Activated CD4-positive, alpha-beta memory T cell treated with anti-CD3 and anti-CD28 coated beads, Interleukin-2, amount 10 ng/mL, durations not matched to agents 7 days and 5 days (primary cell): ENCODE measurements around the gene ZNF584. TPM values are rescaled to one million over a fixed set of nuclear protein-coding genes. Genes with fewer than 3 reads are reported as not detected.

Source experiments
- CTCF ChIA-PET: fragments of 350-600 bp; sonication (Branson Sonifier 250); formaldehyde crosslinking; loops from one replicate; lab custom pipeline; 2021; ENCODE audit warnings: antibody characterized with exemption, inconsistent platforms; lab: Charles Lee
- POLR2A ChIA-PET: fragments of 350-600 bp; sonication (Branson Sonifier 250); formaldehyde crosslinking; loops from one replicate; lab custom pipeline; 2021; ENCODE audit warnings: antibody characterized with exemption; lab: Charles Lee
- DNase-seq: peaks from one replicate; pipeline ENCODE4 v3.0.0-alpha.2; 2020
- H3K27ac Mint-ChIP-seq: one replicate; pipeline ENCODE4 v1.8.0; 2021; ENCODE audit warnings: mild to moderate bottlenecking, mixed read lengths
- H3K27me3 Mint-ChIP-seq: one replicate; pipeline ENCODE4 v1.8.0; 2021; ENCODE audit warnings: mixed read lengths
- H3K36me3 Mint-ChIP-seq: one replicate; pipeline ENCODE4 v1.8.0; 2021; ENCODE audit warnings: low read depth, mixed read lengths
- H3K4me1 Mint-ChIP-seq: one replicate; pipeline ENCODE4 v1.8.0; 2021; ENCODE audit warnings: mixed read lengths
- H3K4me3 Mint-ChIP-seq: one replicate; pipeline ENCODE4 v1.8.0; 2021; ENCODE audit warnings: mild to moderate bottlenecking, mixed read lengths
- H3K9me3 Mint-ChIP-seq: one replicate; pipeline ENCODE4 v1.8.0; 2021; ENCODE audit warnings: mixed read lengths
- total RNA-seq, 2 experiments: library from RNA; stranded (reverse); gene quantifications; one replicate each; pipeline ENCODE4 v1.2.3, GENCODE V29; 2021

The ZNF584 gene
- total RNA-seq, 2 experiments from 2014 or later: 5.2 to 5.5 TPM

DNA sequence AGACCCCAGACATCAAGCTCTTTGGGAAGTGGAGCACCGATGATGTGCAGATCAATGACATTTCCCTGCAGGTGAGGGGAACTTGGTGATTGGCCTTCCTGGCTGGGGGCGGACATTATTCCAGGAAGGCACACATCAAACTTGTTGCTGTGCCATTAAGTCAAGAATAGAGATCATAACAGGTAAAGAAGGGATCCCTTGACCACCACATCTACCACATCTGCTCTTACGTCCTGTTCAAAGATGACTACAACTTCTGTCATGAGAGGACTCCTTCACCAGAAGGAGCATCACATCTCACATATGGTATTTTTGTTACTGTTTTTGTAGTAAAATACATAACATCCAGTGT is 20.3 kb upstream of the ZNF584 start:
- Mint-ChIP-seq H3K9me3 (no peaks in the 10 kb centered on the region), H3K4me3 (peak overlapping the region; percentile 95), H3K27me3 (no peaks in the 10 kb centered on the region), H3K4me1 (peaks cover 42% of the 10 kb centered on the region), H3K36me3 (peaks cover 49% of the 10 kb centered on the region), H3K27ac (peak overlapping the region; percentile 96)
- ChIA-PET POLR2A (interaction anchor here (1.9 to 2.9 kb wide), 4 partner anchors 10 to 205 kb away, joined by 8 to 15 read pairs (median 10); partner anchors contain the start of genes ZBTB45, ZNF274 and ZNF497), CTCF (interaction anchor here (1.6 kb wide), 1 partner anchor 25 kb away, joined by 3 read pairs; the partner anchor contains the start of gene ZNF497)
- DNase-seq: no peak

- no peak overlapping the region for H3K4me3 Mint-ChIP-seq
- ChIA-PET CTCF (no interaction called here), POLR2A (no interaction called here)
- H3K9me3 Mint-ChIP-seq: no peaks in the 10 kb centered on the region
- no peak for DNase-seq
- H3K27me3 Mint-ChIP-seq: no peaks in the 10 kb centered on the region
- H3K27ac Mint-ChIP-seq: no peak overlapping the region
- peaks cover 39% of the 10 kb centered on the region for H3K4me1 Mint-ChIP-seq
- H3K36me3 Mint-ChIP-seq: peaks cover 58% of the 10 kb centered on the region
Observed at GRCh38 chr19:58392945-58393724, 15.3 kb upstream of the ZNF584 start.

GRCh38 chr19:58393725-58394033 is 14.8 kb upstream of the ZNF584 start:
- POLR2A ChIA-PET: no interaction called here
- no peaks in the 10 kb centered on the region for H3K9me3 Mint-ChIP-seq
- CTCF ChIA-PET: no interaction called here
- H3K4me3 Mint-ChIP-seq: no peak overlapping the region
- no peaks in the 10 kb centered on the region for H3K27me3 Mint-ChIP-seq
- H3K27ac Mint-ChIP-seq: no peak overlapping the region
- peaks cover 53% of the 10 kb centered on the region for H3K36me3 Mint-ChIP-seq
- no peak for DNase-seq
- peaks cover 35% of the 10 kb centered on the region for H3K4me1 Mint-ChIP-seq

GRCh38 chr19:58394821-58395219 is 13.6 kb upstream of the ZNF584 start:
- DNase-seq: no peak
- peaks cover 45% of the 10 kb centered on the region for H3K36me3 Mint-ChIP-seq
- no peak overlapping the region for H3K4me3 Mint-ChIP-seq
- no peaks in the 10 kb centered on the region for H3K9me3 Mint-ChIP-seq
- no peaks in the 10 kb centered on the region for H3K27me3 Mint-ChIP-seq
- peaks cover 28% of the 10 kb centered on the region for H3K4me1 Mint-ChIP-seq
- CTCF ChIA-PET: interaction anchor here (0.6 kb wide), 1 partner anchor 159 kb away, joined by 7 read pairs; no protein-coding TSS in a partner anchor
- no peak overlapping the region for H3K27ac Mint-ChIP-seq
- POLR2A ChIA-PET: interaction anchor here (1.2 to 1.8 kb wide), 2 partner anchors 8 to 32 kb away, joined by 4 to 6 read pairs; partner anchors contain the start of genes RPS5 and ZNF497

DNA sequence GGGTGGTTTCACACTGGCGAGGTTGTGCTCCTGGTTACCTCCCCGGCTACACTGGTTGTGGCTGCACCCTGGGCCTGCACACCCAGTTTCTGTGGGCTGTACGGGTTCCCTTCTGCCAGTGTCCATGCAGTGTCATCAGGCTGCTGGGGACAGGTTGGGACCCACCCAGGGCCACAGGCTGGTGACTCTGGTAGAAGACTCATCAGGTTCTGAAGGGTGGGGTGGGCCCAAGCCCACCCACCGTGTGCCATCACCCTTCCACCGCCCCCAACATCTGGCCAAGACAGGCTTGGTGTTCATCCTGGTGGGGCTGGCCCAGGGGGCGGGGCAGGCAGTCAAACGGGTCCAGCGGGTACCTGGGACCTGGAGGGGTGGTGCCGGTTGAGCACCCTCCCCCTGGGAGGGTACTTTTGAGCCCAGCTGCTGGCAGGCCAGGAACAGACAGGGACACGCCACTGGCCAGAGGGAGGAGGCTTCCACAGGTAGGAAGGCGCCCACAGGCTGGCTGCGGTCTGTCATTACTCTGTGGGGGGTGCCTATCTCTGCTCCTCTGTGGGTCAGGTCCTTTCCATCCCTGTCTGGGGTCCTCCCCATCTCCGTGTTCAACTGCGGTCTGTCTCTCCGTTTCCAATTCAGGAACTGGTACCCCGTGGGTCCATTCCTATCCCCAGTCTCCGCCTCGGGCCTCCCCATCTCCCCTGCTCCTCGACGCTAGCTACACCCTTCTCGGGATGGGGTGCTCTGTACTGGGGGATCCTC is 13.1 kb upstream of the ZNF584 start, which contains the start of gene RNF225:
Gene RNF225 (plus strand): TSS at position 437 of the 759 bp plus-strand sequence. CDS start 434 bp downstream, outside the sequence.
- Mint-ChIP-seq H3K4me1 (peaks cover 30% of the 10 kb centered on the region), H3K27me3 (no peaks in the 10 kb centered on the region), H3K36me3 (peaks cover 41% of the 10 kb centered on the region), H3K27ac (no peak within 1 kb of the TSS), H3K4me3 (no peak within 1 kb of the TSS), H3K9me3 (no peaks in the 10 kb centered on the region)
- DNase-seq: no peak
- CTCF ChIA-PET: interaction anchor here (0.6 kb wide), 1 partner anchor 159 kb away, joined by 7 read pairs; no protein-coding TSS in a partner anchor
- POLR2A ChIA-PET: interaction anchor here (1.2 to 1.8 kb wide), 2 partner anchors 8 to 33 kb away, joined by 4 to 6 read pairs; partner anchors contain the start of genes RPS5 and ZNF497

- ChIA-PET POLR2A (interaction anchor here (1.8 kb wide), 1 partner anchor 9 kb away, joined by 6 read pairs; the partner anchor contains the start of gene RPS5), CTCF (no interaction called here)
- peaks cover 31% of the 10 kb centered on the region for H3K4me1 Mint-ChIP-seq
- DNase-seq: no peak
- no peak overlapping the region for H3K4me3 Mint-ChIP-seq
- H3K9me3 Mint-ChIP-seq: no peaks in the 10 kb centered on the region
- H3K27ac Mint-ChIP-seq: no peak overlapping the region
- H3K36me3 Mint-ChIP-seq: peaks cover 35% of the 10 kb centered on the region
- H3K27me3 Mint-ChIP-seq: no peaks in the 10 kb centered on the region
Observed at GRCh38 chr19:58395979-58396627, 12.3 kb upstream of the ZNF584 start.

- H3K27ac Mint-ChIP-seq: no peak overlapping the region
- no peaks in the 10 kb centered on the region for H3K9me3 Mint-ChIP-seq
- H3K4me1 Mint-ChIP-seq: peaks cover 34% of the 10 kb centered on the region
- no peak overlapping the region for H3K4me3 Mint-ChIP-seq
- DNase-seq: no peak
- H3K36me3 Mint-ChIP-seq: peaks cover 32% of the 10 kb centered on the region
- CTCF ChIA-PET: no interaction called here
- POLR2A ChIA-PET: interaction anchor here (1.8 to 2.4 kb wide), 2 partner anchors 10 kb away, joined by 6 to 10 read pairs; partner anchors contain the start of gene RPS5
- no peaks in the 10 kb centered on the region for H3K27me3 Mint-ChIP-seq
Observed at GRCh38 chr19:58396691-58397532, 11.5 kb upstream of the ZNF584 start.

DNA sequence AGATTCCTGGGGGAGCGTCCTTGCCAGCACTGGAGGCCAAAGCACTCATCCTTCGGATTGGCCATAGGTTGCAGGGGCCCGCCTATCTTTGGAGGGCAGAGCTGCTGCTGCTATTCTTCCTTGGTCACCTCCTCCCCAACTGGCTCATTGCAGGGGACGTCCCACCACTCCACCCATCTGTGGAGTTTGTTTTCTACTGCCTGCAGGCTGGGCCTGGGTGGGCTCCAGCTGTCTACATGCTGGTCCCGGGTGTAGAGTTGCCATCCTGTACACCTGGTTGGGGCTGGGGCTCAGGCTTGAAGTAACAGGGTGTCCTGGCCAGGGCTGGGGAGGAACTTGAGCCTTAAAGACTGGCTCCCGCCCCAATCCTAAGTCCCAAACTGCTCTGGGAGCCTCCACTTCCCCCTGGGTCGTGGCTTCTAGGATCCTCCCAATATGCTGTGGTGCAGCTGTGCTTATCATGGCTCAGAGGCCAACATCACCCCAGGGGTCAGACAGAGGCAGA is 10.9 kb upstream of the ZNF584 start:
- Mint-ChIP-seq H3K36me3 (peaks cover 28% of the 10 kb centered on the region), H3K27me3 (no peaks in the 10 kb centered on the region), H3K9me3 (no peaks in the 10 kb centered on the region), H3K27ac (no peak overlapping the region), H3K4me3 (no peak overlapping the region), H3K4me1 (peaks cover 38% of the 10 kb centered on the region)
- no peak for DNase-seq
- ChIA-PET CTCF (no interaction called here), POLR2A (interaction anchor here (2.4 kb wide), 1 partner anchor 10 kb away, joined by 10 read pairs; the partner anchor contains the start of gene RPS5)

GRCh38 chr19:58398087-58398486 is 10.4 kb upstream of the ZNF584 start:
- Mint-ChIP-seq H3K36me3 (peaks cover 23% of the 10 kb centered on the region), H3K9me3 (no peaks in the 10 kb centered on the region), H3K27me3 (no peaks in the 10 kb centered on the region), H3K4me3 (no peak overlapping the region), H3K27ac (no peak overlapping the region), H3K4me1 (peaks cover 35% of the 10 kb centered on the region)
- ChIA-PET CTCF (no interaction called here), POLR2A (interaction anchor here (2.4 kb wide), 1 partner anchor 11 kb away, joined by 10 read pairs; the partner anchor contains the start of gene RPS5)
- DNase-seq: no peak

DNA sequence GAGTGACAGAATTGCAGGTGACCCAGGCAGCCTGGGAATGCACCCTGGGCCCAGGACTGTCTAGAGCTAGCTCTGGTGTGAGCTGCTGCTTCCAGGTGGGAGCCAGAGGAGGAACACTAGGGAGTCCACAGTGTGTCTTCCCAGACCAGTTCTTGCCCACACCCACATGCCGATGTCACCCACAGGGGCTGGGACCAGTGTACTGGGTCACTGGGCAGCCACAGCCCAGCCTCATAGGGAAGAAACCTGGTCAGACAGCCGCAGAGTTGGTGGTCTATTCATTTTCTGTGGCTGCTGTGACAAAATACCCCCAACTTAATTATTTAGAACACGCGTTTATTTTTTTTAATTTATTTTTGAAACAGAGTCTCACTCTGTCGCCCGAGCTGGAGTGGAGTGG is 9.9 kb upstream of the ZNF584 start:
- no peak overlapping the region for H3K27ac Mint-ChIP-seq
- no peaks in the 10 kb centered on the region for H3K27me3 Mint-ChIP-seq
- peaks cover 19% of the 10 kb centered on the region for H3K36me3 Mint-ChIP-seq
- POLR2A ChIA-PET: interaction anchor here (2.4 kb wide), 1 partner anchor 11 kb away, joined by 10 read pairs; the partner anchor contains the start of gene RPS5
- peaks cover 36% of the 10 kb centered on the region for H3K4me1 Mint-ChIP-seq
- DNase-seq: no peak
- H3K4me3 Mint-ChIP-seq: no peak overlapping the region
- CTCF ChIA-PET: no interaction called here
- no peaks in the 10 kb centered on the region for H3K9me3 Mint-ChIP-seq

- no peaks in the 10 kb centered on the region for H3K9me3 Mint-ChIP-seq
- CTCF ChIA-PET: no interaction called here
- H3K36me3 Mint-ChIP-seq: peaks cover 5% of the 10 kb centered on the region
- H3K27ac Mint-ChIP-seq: no peak overlapping the region
- peak overlapping the region; percentile 32 for H3K4me3 Mint-ChIP-seq
- DNase-seq: no peak
- POLR2A ChIA-PET: no interaction called here
- H3K27me3 Mint-ChIP-seq: no peaks in the 10 kb centered on the region
- H3K4me1 Mint-ChIP-seq: peaks cover 30% of the 10 kb centered on the region
Observed at GRCh38 chr19:58399903-58400302, 8.5 kb upstream of the ZNF584 start.
